Testis (tissue), 3 donors: ENCODE data around the gene LGI1. TPM values are rescaled to one million over a fixed set of nuclear protein-coding genes. Genes with fewer than 3 reads are reported as not detected.

Experiments used
- DNase-seq: peaks from one replicate; pipeline ENCODE4 v3.0.0-alpha.2; 2019
- H3K27ac ChIP-seq, 2 donors: fragments of 200-600 bp; sonication (generic); one replicate each; pipeline ENCODE4 v1.5.1; 2019
- H3K27me3 ChIP-seq: fragments of 200-600 bp; sonication (generic); one replicate; pipeline ENCODE4 v1.5.1; 2019
- H3K36me3 ChIP-seq: fragments of 200-600 bp; sonication (generic); one replicate; pipeline ENCODE4 v1.5.1; 2017; ENCODE audit warnings: low read depth; ENCODE audit errors: missing control alignments
- H3K4me1 ChIP-seq: fragments of 200-600 bp; sonication (generic); one replicate; pipeline ENCODE4 v1.5.1; 2019
- H3K4me3 ChIP-seq, 2 donors: fragments of 200-600 bp; sonication (generic); one replicate each; pipeline ENCODE4 v1.5.1; 2017 to 2019
- H3K9me3 ChIP-seq: fragments of 200-600 bp; sonication (generic); one replicate; pipeline ENCODE4 v1.5.1; 2017
- POLR2A ChIP-seq: fragments of 450-650 bp; IDR thresholded peaks from one replicate; pipeline ENCODE4 v1.6.1; 2017; ENCODE audit warnings: antibody characterized with exemption, mild to moderate bottlenecking, moderate library complexity
- WGBS, 2 donors: methylation state at CpG; one replicate each; pipeline ENCODE4 v1.1.5; 2018; 5-methylcytosine and 5-hydroxymethylcytosine counted together
- intact Hi-C: fragments of 100-400 bp; cut with DNase I; formaldehyde crosslinking; loops from one replicate; pipeline ENCODE4 v1.15.1; 2023; ENCODE audit warnings: low total_unique reads
- polyA plus RNA-seq: library from polyadenylated mRNA; stranded (reverse); fragments of 350-450 nt; fragmentation: Illumina TruSeq; extraction: RNeasy Lipid Tissue Mini Kit (QIAGEN cat#74804); gene quantifications from one replicate; pipeline ENCODE4 v1.2.3, GENCODE V29; 2014; ENCODE audit warnings: low read depth, low replicate concordance; ENCODE audit not compliant: insufficient read depth
- total RNA-seq, 2 donors: library from RNA; depleted of rRNA; stranded (reverse); fragments of >200 nt; gene quantifications; one replicate each; pipeline ENCODE4 v1.2.3, GENCODE V29; 2016
- TF ChIP-seq, protein P1 (sequence below), 3 experiments: fragments of 450-650 bp in 2 of 3; fragments of 200-600 bp in 1 of 3; sonication (generic) in 1 of 3; IDR thresholded peaks; one replicate each; pipeline ENCODE4 v1.5.1; 2016 to 2019; ENCODE audit warnings: antibody characterized with exemption in 3 of 3, mild to moderate bottlenecking in 2 of 3, moderate library complexity in 1 of 3

LGI1 gene
- total and polyA plus RNA-seq, 3 donors from 2014 or later, result 0.56 to 2.1 (median 1.0) TPM

DNA sequence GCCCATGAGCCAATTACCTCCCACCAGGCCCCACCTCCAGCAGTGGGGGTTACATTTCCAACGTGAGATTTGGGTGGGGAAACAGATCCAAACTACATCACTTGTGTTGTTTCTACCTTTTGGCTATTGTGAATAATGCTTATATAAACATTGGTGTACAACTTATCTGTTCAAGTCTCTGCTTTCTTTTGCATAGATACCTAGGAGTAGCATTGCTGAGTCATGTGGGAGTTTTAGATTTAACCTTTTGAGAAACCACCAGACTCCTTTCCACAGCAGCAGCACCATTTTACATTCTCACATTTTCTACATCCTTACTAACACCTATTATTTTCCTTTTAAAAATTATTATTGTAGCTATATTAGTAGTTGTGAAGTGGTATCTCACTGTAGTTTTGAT, 41.0 kb upstream of the LGI1 start:
- Histone ChIP-seq H3K4me1 (no peaks in the 10 kb centered on the region), H3K27me3 (no peaks in the 10 kb centered on the region), H3K27ac (no peak overlapping the region), H3K4me3 (no peak overlapping the region), H3K9me3 (no peaks in the 10 kb centered on the region), H3K36me3 (no peaks in the 10 kb centered on the region)
- intact Hi-C loops, result no loop called here
- WGBS, 2 donors, result 46 to 52% methylated on average over 1 of the region's 1 CpG
- DNase-seq, result no peak
- TF ChIP-seq POLR2A, result no peak
- TF ChIP-seq, protein P1, sequence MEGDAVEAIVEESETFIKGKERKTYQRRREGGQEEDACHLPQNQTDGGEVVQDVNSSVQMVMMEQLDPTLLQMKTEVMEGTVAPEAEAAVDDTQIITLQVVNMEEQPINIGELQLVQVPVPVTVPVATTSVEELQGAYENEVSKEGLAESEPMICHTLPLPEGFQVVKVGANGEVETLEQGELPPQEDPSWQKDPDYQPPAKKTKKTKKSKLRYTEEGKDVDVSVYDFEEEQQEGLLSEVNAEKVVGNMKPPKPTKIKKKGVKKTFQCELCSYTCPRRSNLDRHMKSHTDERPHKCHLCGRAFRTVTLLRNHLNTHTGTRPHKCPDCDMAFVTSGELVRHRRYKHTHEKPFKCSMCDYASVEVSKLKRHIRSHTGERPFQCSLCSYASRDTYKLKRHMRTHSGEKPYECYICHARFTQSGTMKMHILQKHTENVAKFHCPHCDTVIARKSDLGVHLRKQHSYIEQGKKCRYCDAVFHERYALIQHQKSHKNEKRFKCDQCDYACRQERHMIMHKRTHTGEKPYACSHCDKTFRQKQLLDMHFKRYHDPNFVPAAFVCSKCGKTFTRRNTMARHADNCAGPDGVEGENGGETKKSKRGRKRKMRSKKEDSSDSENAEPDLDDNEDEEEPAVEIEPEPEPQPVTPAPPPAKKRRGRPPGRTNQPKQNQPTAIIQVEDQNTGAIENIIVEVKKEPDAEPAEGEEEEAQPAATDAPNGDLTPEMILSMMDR (IDR thresholded peaks at IDR 0.05), result no peak

DNA sequence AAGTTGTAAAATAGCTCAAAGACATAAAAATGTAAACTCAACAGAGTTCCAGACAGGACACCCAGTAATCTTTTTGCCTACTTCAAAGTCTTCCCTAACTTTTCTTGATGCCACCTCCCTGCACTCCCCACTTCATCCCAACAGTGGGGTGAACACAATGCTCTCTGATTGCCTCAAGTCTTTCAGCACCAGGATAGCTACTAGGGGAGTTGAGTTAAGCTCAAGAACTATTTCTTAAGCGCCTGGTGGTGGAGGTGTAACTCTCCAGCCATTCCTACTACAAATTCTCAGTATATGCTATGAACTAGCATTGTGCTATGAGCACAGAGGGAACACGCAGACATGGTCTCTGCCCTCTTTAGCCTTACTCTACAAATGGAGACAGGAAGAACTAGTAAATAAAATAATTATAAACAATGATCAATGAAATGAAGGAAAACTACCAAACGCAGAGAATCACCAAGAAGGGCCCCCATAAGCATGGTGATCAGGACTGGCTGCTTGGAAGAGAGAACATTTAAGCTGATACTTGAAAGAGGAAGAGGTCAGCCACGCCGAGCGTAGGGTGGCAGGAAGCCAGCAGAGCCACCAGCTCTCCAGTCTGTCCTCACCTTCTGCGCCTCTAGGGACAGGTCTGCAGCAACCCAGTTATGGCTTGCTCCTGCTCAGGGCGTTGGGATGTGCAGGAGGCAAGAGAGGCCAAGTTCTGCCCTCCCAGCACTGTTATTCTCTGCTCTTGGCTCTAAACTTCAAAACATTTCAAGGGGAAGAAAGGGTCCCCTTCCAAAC, 38.6 kb upstream of the LGI1 start:
- no peaks in the 10 kb centered on the region for H3K9me3 ChIP-seq
- WGBS, 2 donors, result 74 to 77% methylated on average over 8 of the region's 8 CpGs
- TF ChIP-seq POLR2A, result no peak
- TF ChIP-seq, protein P1 (IDR thresholded peaks at IDR 0.05), result no peak
- intact Hi-C loops, result no loop called here
- no peak overlapping the region for H3K27ac ChIP-seq
- H3K4me3 ChIP-seq, result no peak overlapping the region
- no peaks in the 10 kb centered on the region for H3K36me3 ChIP-seq
- DNase-seq, result no peak
- no peaks in the 10 kb centered on the region for H3K27me3 ChIP-seq
- no peaks in the 10 kb centered on the region for H3K4me1 ChIP-seq

DNA sequence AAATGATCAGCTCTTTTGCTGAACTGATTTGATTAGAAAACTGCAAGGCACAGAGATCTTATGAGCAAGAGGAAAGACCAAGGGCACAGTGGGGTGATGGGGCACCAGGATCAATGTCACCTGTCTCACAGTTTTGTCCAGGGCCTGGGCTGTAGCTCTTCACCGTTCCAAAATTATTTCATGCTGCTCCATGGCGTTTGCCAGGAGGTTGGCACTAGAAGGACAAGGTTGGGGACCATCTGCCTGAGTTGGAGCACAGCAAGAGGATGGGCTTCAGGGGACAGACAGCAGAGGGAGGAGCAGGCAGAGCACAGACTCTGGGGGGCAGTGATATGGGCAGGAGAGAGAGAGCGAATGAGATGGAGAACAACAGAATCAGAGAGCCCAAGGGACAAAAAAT, 37.8 kb upstream of the LGI1 start:
- H3K36me3 ChIP-seq, result no peaks in the 10 kb centered on the region

DNA sequence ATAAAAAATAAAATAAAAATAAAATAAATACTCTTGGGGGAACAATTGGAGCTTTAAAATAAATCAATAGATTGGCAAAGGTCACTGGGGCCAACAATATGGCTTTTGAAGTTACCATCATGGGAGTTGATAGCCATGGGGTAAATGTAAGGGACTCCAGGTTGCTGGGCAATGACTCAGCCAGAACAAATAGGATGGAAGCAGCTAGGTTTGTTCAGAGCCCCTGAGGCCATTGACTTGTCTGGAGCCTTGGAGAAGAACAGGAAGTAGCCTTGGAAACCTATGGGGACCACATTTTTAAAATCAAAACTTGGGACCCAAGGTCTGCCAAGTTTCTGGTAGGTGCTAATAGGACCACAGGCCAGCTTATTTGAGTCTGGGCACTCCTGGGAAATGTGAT, 35.2 kb upstream of the LGI1 start:
- Histone ChIP-seq H3K4me3 (no peak overlapping the region), H3K27me3 (no peaks in the 10 kb centered on the region), H3K9me3 (no peaks in the 10 kb centered on the region), H3K36me3 (no peaks in the 10 kb centered on the region), H3K4me1 (no peaks in the 10 kb centered on the region), H3K27ac (no peak overlapping the region)
- TF ChIP-seq, protein P1 (IDR thresholded peaks at IDR 0.05), result no peak
- TF ChIP-seq POLR2A, result no peak
- intact Hi-C loops, result no loop called here
- no peak for DNase-seq

More for the DNA sequence above, 37.8 kb upstream of the LGI1 start:
- H3K4me3 ChIP-seq, result no peak overlapping the region
- no peaks in the 10 kb centered on the region for H3K9me3 ChIP-seq
- intact Hi-C loops, result no loop called here
- no peaks in the 10 kb centered on the region for H3K27me3 ChIP-seq
- 70 to 74% methylated on average over 3 of the region's 3 CpGs for WGBS, 2 donors
- TF ChIP-seq, protein P1 (IDR thresholded peaks at IDR 0.05), result no peak
- TF ChIP-seq POLR2A, result no peak
- no peak for DNase-seq
- no peak overlapping the region for H3K27ac ChIP-seq
- H3K4me1 ChIP-seq, result no peaks in the 10 kb centered on the region

DNA sequence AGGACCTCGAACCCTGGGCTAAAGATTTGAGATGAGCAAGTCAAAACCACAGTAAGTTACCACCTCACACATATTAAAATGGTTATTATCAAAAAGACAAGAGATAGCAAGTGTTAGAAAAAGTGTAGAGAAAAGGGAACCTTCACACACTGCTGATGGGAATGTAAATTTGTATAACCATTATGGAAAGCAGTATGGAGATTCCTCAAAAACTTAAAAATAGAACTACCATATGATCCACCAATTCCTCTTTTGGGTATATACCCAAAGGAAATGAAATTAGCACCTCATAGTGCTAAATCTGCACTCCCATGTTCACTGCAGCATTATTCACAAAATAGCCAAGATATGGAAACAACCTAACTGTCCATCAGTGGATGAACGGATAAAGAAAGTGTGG, 34.6 kb upstream of the LGI1 start:
- no peaks in the 10 kb centered on the region for H3K4me1 ChIP-seq
- intact Hi-C loops, result no loop called here
- no peaks in the 10 kb centered on the region for H3K9me3 ChIP-seq
- H3K27ac ChIP-seq, result no peak overlapping the region
- DNase-seq, result no peak
- no peak for TF ChIP-seq POLR2A
- TF ChIP-seq, protein P1 (IDR thresholded peaks at IDR 0.05), result no peak
- no peak overlapping the region for H3K4me3 ChIP-seq
- 85 to 87% methylated on average over 2 of the region's 2 CpGs for WGBS, 2 donors
- no peaks in the 10 kb centered on the region for H3K36me3 ChIP-seq
- no peaks in the 10 kb centered on the region for H3K27me3 ChIP-seq
